ENCODE measurements around the gene RALGAPA2. TPM values are rescaled to one million over a fixed set of nuclear protein-coding genes. Genes with fewer than 3 reads are reported as not detected.
A peak's percentile ranks its signal among the peaks of the same experiment; 100 is the strongest.

The RALGAPA2 gene
- total and polyA plus RNA-seq, 2 donors from 2014 or later, result 5.9 to 66.7 TPM

- FAIRE-seq (no peak), DNase-seq (peak in 1 of 5 donors; percentile 16)
- no peak for TF ChIP-seq CTCF (IDR thresholded peaks at IDR 0.05; ENCODE audit: borderline replicate concordance, extremely low read depth, insufficient read depth)
- H3K4me3 ChIP-seq (ENCODE audit: low read length in 3 of 3), result peak overlapping the region; percentile 55 to 71 (median 62)
- peaks cover 0 to 10% (median 6%) of the 10 kb centered on the region in 3 donors for H3K4me1 ChIP-seq (ENCODE audit: control insufficient read depth in 2 of 3, insufficient read depth in 2 of 3, low read depth in 1 of 3, low read length in 3 of 3)
- H3K36me3 ChIP-seq (ENCODE audit: control insufficient read depth in 2 of 3, insufficient read depth in 3 of 3, low read length in 3 of 3), result no peaks in the 10 kb centered on the region
- H3K27me3 ChIP-seq (ENCODE audit: control insufficient read depth, insufficient read depth, low read length), result no peaks in the 10 kb centered on the region
- H3K9me3 ChIP-seq (ENCODE audit: control insufficient read depth in 2 of 3, insufficient read depth in 1 of 3, low read length in 3 of 3), result no peaks in the 10 kb centered on the region
- H3K27ac ChIP-seq (ENCODE audit: low read depth in 2 of 2, low read length in 2 of 2), result peak overlapping the region; percentile 93 to 97
- H3K9ac ChIP-seq (ENCODE audit: low read length in 3 of 3), result peak overlapping the region; percentile 16 to 72 (median 68)
- intact Hi-C loops (cut with DNase I), result no loop called here
Measured at GRCh38 chr20:20712004-20712473, 405 bp downstream of the RALGAPA2 start.

GRCh38 chr20:20711413-20711812, 1.0 kb downstream of the RALGAPA2 start:
- FAIRE-seq (no peak), DNase-seq (peak in 2 of 5 donors; percentile 15 to 60)
- Histone ChIP-seq H3K27ac (ENCODE audit: low read depth in 2 of 2, low read length in 2 of 2) (peak overlapping the region; percentile 74 to 77), H3K4me3 (ENCODE audit: low read length in 3 of 3) (peak overlapping the region; percentile 55 to 71 (median 62)), H3K9me3 (ENCODE audit: control insufficient read depth in 2 of 3, insufficient read depth in 1 of 3, low read length in 3 of 3) (no peaks in the 10 kb centered on the region), H3K27me3 (ENCODE audit: control insufficient read depth, insufficient read depth, low read length) (no peaks in the 10 kb centered on the region), H3K9ac (ENCODE audit: low read length in 3 of 3) (peak overlapping the region; percentile 16 to 68 (median 57)), H3K4me1 (ENCODE audit: control insufficient read depth in 2 of 3, insufficient read depth in 2 of 3, low read depth in 1 of 3, low read length in 3 of 3) (peaks cover 0 to 10% (median 6%) of the 10 kb centered on the region in 3 donors), H3K36me3 (ENCODE audit: control insufficient read depth in 2 of 3, insufficient read depth in 3 of 3, low read length in 3 of 3) (no peaks in the 10 kb centered on the region)
- TF ChIP-seq CTCF (IDR thresholded peaks at IDR 0.05; ENCODE audit: borderline replicate concordance, extremely low read depth, insufficient read depth), result no peak
- intact Hi-C loops (cut with DNase I), result no loop called here

- Histone ChIP-seq H3K27ac (ENCODE audit: low read depth in 2 of 2, low read length in 2 of 2) (peak overlapping the region; percentile 74 to 77), H3K9me3 (ENCODE audit: control insufficient read depth in 2 of 3, insufficient read depth in 1 of 3, low read length in 3 of 3) (no peaks in the 10 kb centered on the region), H3K4me3 (ENCODE audit: low read length in 3 of 3) (peak overlapping the region; percentile 7 to 71 (median 62)), H3K36me3 (ENCODE audit: control insufficient read depth in 2 of 3, insufficient read depth in 3 of 3, low read length in 3 of 3) (no peaks in the 10 kb centered on the region), H3K4me1 (ENCODE audit: control insufficient read depth in 2 of 3, insufficient read depth in 2 of 3, low read depth in 1 of 3, low read length in 3 of 3) (peaks cover 0 to 10% (median 6%) of the 10 kb centered on the region in 3 donors), H3K27me3 (ENCODE audit: control insufficient read depth, insufficient read depth, low read length) (no peaks in the 10 kb centered on the region), H3K9ac (ENCODE audit: low read length in 3 of 3) (peak overlapping the region; percentile 8 to 68 (median 19))
- intact Hi-C loops (cut with DNase I), result no loop called here
- peak in 3 of 5 donors; percentile 39 to 78 (median 63) for DNase-seq
- TF ChIP-seq CTCF (IDR thresholded peaks at IDR 0.05; ENCODE audit: borderline replicate concordance, extremely low read depth, insufficient read depth), result no peak
- no peak for FAIRE-seq
Measured at GRCh38 chr20:20710443-20711315, 1.8 kb downstream of the RALGAPA2 start.

All from kidney (tissue), 14 donors.